GM21367 (cell line): ENCODE measurements around the gene RTL5.
A peak's percentile ranks its signal among the peaks of the same experiment; 100 is the strongest.

Experiments used
- ATAC-seq: cut with Tn5 transposase; IDR thresholded peaks from one replicate; pipeline ENCODE4 v1.9.1; 2021; ENCODE audit not compliant: unreplicated experiment

Gene RTL5

GRCh38 chrX:72130156-72130761 lies 1.5 kb downstream of the RTL5 start:
- ATAC-seq, result no peak

- ATAC-seq, result no peak
These were observed 2.1 kb downstream of the RTL5 start for GRCh38 chrX:72129661-72130060.

GRCh38 chrX:72128881-72129280 lies 2.8 kb downstream of the RTL5 start:
- ATAC-seq, result no peak

GRCh38 chrX:72128183-72128834 lies 3.4 kb downstream of the RTL5 start:
- no peak for ATAC-seq

GRCh38 chrX:72127332-72127731 lies 4.4 kb downstream of the RTL5 start:
- ATAC-seq, result no peak

- peak; percentile 62 for ATAC-seq
These were observed 5.1 kb downstream of the RTL5 start for GRCh38 chrX:72126539-72127140.

GRCh38 chrX:72126048-72126415 lies 5.7 kb downstream of the RTL5 start:
- no peak for ATAC-seq

GRCh38 chrX:72125331-72126047 lies 6.2 kb downstream of the RTL5 start:
- no peak for ATAC-seq

GRCh38 chrX:72124540-72125201 lies 7.0 kb downstream of the RTL5 start:
- no peak for ATAC-seq

GRCh38 chrX:72123471-72124185 lies 8.1 kb downstream of the RTL5 start:
- ATAC-seq, result no peak

GRCh38 chrX:72122621-72123337 lies 8.9 kb downstream of the RTL5 start:
- no peak for ATAC-seq

GRCh38 chrX:72121383-72121782 lies 10.3 kb downstream of the RTL5 start:
- peak; percentile 74 for ATAC-seq

GRCh38 chrX:72120837-72121236 lies 10.9 kb downstream of the RTL5 start:
- ATAC-seq, result no peak

- ATAC-seq, result no peak
These were observed 14.0 kb downstream of the RTL5 start for GRCh38 chrX:72117636-72118210.

GRCh38 chrX:72115380-72115779 lies 16.3 kb downstream of the RTL5 start:
- ATAC-seq, result no peak

- no peak for ATAC-seq
These were observed 16.9 kb downstream of the RTL5 start for GRCh38 chrX:72114807-72115206.

- ATAC-seq, result no peak
These were observed 17.4 kb downstream of the RTL5 start for GRCh38 chrX:72114306-72114705.

- ATAC-seq, result no peak
These were observed 18.3 kb downstream of the RTL5 start for GRCh38 chrX:72113461-72113860.

GRCh38 chrX:72110876-72111708 lies 20.6 kb downstream of the RTL5 start:
- no peak for ATAC-seq
